ENCODE measurements around the gene PEX10. TPM values are rescaled to one million over a fixed set of nuclear protein-coding genes. Genes with fewer than 3 reads are reported as not detected.

PEX10 gene
- total RNA-seq, 1 experiment from 2014 or later: 27.6 TPM

GRCh38 chr1:2360588-2361364, 51.6 kb downstream of the PEX10 start:
- intact Hi-C loops (cut with micrococcal nuclease; ENCODE audit: unreplicated experiment): no loop called here
- no TSS peak for BruUV-seq (replicated peaks)
- Histone ChIP-seq H3K4me3 (ENCODE audit: low read depth, low read length, poor library complexity, severe bottlenecking) (no peak overlapping the region), H3K4me1 (ENCODE audit: insufficient read depth, low read length, poor library complexity, severe bottlenecking) (no peaks in the 10 kb centered on the region), H3K36me3 (ENCODE audit: insufficient read depth, low read length, poor library complexity, severe bottlenecking) (no peaks in the 10 kb centered on the region), H3K9me3 (ENCODE audit: low read depth, low read length, poor library complexity, severe bottlenecking) (peaks cover 5% of the 10 kb centered on the region), H3K27me3 (replicated peaks; ENCODE audit: insufficient read depth, low read depth, low read length, poor library complexity) (no peaks in the 10 kb centered on the region), H3K27ac (ENCODE audit: low read depth, low read length, poor library complexity, severe bottlenecking) (no peak overlapping the region)
- DNase-seq (ENCODE audit: low spot score): no peak
- CTCF ChIA-PET: no interaction called here
- POLR2A ChIA-PET (ENCODE audit: low non-redundant PET): no interaction called here
- TF ChIP-seq CTCF (conservative IDR thresholded peaks at IDR 0.05; ENCODE audit: low read depth, low read length) (no peak), EZH2 (IDR thresholded peaks at IDR 0.05; ENCODE audit: borderline replicate concordance, low read depth, low read length, poor library complexity, severe bottlenecking) (no peak)

- Histone ChIP-seq H3K9me3 (ENCODE audit: low read depth, low read length, poor library complexity, severe bottlenecking) (peaks cover 2% of the 10 kb centered on the region), H3K27ac (ENCODE audit: low read depth, low read length, poor library complexity, severe bottlenecking) (no peak overlapping the region), H3K36me3 (ENCODE audit: insufficient read depth, low read length, poor library complexity, severe bottlenecking) (no peaks in the 10 kb centered on the region), H3K27me3 (replicated peaks; ENCODE audit: insufficient read depth, low read depth, low read length, poor library complexity) (no peaks in the 10 kb centered on the region), H3K4me3 (ENCODE audit: low read depth, low read length, poor library complexity, severe bottlenecking) (no peak overlapping the region), H3K4me1 (ENCODE audit: insufficient read depth, low read length, poor library complexity, severe bottlenecking) (no peaks in the 10 kb centered on the region)
- POLR2A ChIA-PET (ENCODE audit: low non-redundant PET): no interaction called here
- CTCF ChIA-PET: no interaction called here
- no TSS peak for BruUV-seq (replicated peaks)
- TF ChIP-seq EZH2 (IDR thresholded peaks at IDR 0.05; ENCODE audit: borderline replicate concordance, low read depth, low read length, poor library complexity, severe bottlenecking) (no peak), CTCF (conservative IDR thresholded peaks at IDR 0.05; ENCODE audit: low read depth, low read length) (no peak)
- DNase-seq (ENCODE audit: low spot score): no peak
- intact Hi-C loops (cut with micrococcal nuclease; ENCODE audit: unreplicated experiment): no loop called here
These were observed 53.4 kb downstream of the PEX10 start for GRCh38 chr1:2358651-2359640.

GRCh38 chr1:2358072-2358471, 54.3 kb downstream of the PEX10 start:
- Histone ChIP-seq H3K9me3 (ENCODE audit: low read depth, low read length, poor library complexity, severe bottlenecking) (no peaks in the 10 kb centered on the region), H3K36me3 (ENCODE audit: insufficient read depth, low read length, poor library complexity, severe bottlenecking) (no peaks in the 10 kb centered on the region), H3K27ac (ENCODE audit: low read depth, low read length, poor library complexity, severe bottlenecking) (no peak overlapping the region), H3K4me1 (ENCODE audit: insufficient read depth, low read length, poor library complexity, severe bottlenecking) (no peaks in the 10 kb centered on the region), H3K27me3 (replicated peaks; ENCODE audit: insufficient read depth, low read depth, low read length, poor library complexity) (no peaks in the 10 kb centered on the region), H3K4me3 (ENCODE audit: low read depth, low read length, poor library complexity, severe bottlenecking) (no peak overlapping the region)
- POLR2A ChIA-PET (ENCODE audit: low non-redundant PET): no interaction called here
- no peak for TF ChIP-seq CTCF (conservative IDR thresholded peaks at IDR 0.05; ENCODE audit: low read depth, low read length)
- TF ChIP-seq EZH2 (IDR thresholded peaks at IDR 0.05; ENCODE audit: borderline replicate concordance, low read depth, low read length, poor library complexity, severe bottlenecking): no peak
- DNase-seq (ENCODE audit: low spot score): no peak
- no TSS peak for BruUV-seq (replicated peaks)
- CTCF ChIA-PET: no interaction called here
- intact Hi-C loops (cut with micrococcal nuclease; ENCODE audit: unreplicated experiment): no loop called here

Measured in A673 (cell line).